HuH-7.5 (cell line): ENCODE results near the gene KIF15.
A peak's percentile ranks its signal among the peaks of the same experiment; 100 is the strongest.
"Not testable (repeated sequence)": the region's sequence is repeated elsewhere in the genome, so short reads cannot be mapped to it uniquely, and the experiment has no call there.

Experiments used
- DNase-seq: peaks from one replicate; pipeline ENCODE4 v3.0.0; 2011; ENCODE audit warnings: low spot score

The KIF15 gene

DNA sequence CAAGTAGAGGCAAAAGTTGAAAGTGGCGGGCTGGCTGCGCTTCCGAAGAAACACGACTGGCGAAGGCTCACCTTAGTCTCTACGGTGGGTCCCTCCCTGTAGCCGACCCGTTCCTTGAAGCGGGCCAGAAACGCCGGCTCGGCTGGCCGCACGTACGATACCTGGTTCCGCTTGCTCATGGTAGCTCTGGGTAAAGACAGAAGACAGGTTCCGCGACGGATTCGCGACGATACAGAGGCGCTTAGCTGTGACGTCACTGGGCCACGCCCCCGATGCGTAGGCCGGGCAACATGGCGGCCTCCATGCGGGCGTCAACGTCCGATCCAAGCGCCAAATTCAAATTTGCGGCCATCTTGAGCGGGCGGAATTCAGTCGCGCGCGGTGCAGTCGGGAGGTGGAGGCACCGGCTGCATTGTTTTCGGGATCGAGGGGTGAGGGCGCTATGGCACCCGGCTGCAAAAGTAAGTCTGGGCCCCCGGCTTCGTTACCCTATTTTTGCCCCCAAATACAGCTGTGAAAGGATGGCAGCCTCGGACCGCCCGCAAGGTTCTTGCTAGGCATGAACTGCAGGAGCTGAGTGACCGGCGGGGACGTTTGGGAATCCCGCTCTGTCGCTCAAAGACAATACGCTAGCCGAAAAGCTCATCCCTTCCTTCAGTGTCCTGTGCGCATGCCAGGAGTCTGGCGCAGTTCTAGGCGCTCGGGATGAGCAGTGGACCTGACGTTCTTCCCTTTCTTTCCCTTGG lies at the start of gene KIF15, which contains the start of gene KIAA1143:
TSS of gene KIF15 (plus strand) at position 371 of the 746 bp plus-strand sequence. CDS start at position 443, 72 bp downstream.
TSS of gene KIAA1143 (minus strand) at position 196 of the 746 bp plus-strand sequence. CDS start at position 179, 17 bp downstream.
- DNase-seq = peak; percentile 60

DNA sequence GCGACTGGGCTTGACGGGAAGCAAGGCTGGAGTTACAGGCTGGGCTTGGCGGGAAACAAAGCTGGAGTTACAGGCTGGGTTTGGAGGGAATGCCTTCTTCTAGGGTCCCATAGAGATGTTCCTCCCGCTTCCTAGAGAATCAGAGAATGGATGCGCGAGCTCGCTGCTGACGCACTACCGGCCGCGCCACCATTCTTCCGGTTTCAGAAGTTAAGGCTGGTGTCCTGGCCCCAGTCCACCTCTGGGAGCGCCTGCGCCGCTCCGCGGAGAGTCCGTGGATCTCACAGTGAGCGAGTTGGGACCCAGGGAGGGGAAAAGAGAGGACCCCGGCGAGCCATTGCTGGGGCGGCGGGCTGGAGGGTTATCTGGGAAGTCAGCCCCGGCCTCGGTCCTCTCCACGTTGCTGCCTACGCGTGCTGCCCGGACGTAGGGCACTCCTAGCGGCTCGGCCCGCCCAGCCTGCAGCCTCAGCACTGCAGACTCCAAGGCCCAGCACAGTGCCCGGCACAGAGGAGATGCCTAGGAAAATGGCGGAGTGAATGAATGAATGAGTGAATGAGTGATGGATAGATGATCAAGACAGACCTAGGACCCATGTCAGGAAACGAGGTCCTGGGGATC lies 49.0 kb upstream of the KIF15 start, which contains the start of gene ZNF502:
TSS of gene ZNF502 (plus strand) at position 206 of the 621 bp plus-strand sequence. CDS start 7,602 bp downstream, outside the sequence.
- no peak for DNase-seq

GRCh38 chr3:44721231-44722102 lies 40.1 kb upstream of the KIF15 start:
- DNase-seq = no peak

DNA sequence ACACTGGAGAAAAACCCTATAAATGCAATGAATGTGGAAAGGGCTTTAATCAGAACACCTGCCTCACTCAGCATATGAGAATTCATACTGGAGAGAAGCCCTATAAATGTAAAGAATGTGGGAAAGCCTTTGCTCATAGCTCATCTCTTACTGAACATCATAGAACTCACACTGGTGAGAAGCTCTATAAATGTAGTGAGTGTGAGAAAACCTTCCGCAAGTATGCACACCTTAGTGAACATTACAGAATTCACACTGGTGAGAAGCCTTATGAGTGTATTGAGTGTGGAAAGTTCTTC lies 39.5 kb upstream of the KIF15 start:
- DNase-seq = no peak

- DNase-seq = peak; percentile 81
These were observed 32.1 kb upstream of the KIF15 start, which contains the start of gene ZNF501 for GRCh38 chr3:44729384-44729910. Gene ZNF501, plus strand, starts transcription at chr3:44729635. Its CDS starts 4,787 bp downstream, at chr3:44734422.

GRCh38 chr3:44734646-44735168 lies 26.9 kb upstream of the KIF15 start:
- DNase-seq = no peak

- DNase-seq = no peak
These were observed 532 bp upstream of the KIF15 start for GRCh38 chr3:44761101-44761423.

GRCh38 chr3:44762170-44762677 lies 630 bp downstream of the KIF15 start:
- DNase-seq = no peak

DNA sequence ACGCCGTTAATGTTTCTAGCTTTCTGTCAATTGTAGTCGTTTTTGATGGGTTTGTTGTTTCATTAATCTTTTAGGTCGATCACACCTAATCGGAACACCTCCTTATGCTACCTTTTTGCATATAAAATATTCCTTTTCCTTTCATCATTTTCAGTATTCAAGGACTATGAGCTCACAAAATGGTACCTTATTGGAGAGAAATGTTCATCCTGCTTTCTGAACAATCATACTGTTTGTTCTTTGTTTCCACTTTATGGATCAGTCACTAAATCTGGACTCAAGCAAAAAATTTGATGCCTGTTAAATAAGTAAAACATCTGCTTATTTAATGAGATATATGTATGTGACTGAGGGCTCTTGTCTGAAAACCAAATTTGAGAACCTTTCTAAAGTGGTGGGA lies 1.1 kb downstream of the KIF15 start:
- DNase-seq = no peak

GRCh38 chr3:44764248-44764647 lies 2.7 kb downstream of the KIF15 start:
- DNase-seq = no peak

GRCh38 chr3:44771424-44772098 lies 10.0 kb downstream of the KIF15 start:
- DNase-seq = no peak

DNA sequence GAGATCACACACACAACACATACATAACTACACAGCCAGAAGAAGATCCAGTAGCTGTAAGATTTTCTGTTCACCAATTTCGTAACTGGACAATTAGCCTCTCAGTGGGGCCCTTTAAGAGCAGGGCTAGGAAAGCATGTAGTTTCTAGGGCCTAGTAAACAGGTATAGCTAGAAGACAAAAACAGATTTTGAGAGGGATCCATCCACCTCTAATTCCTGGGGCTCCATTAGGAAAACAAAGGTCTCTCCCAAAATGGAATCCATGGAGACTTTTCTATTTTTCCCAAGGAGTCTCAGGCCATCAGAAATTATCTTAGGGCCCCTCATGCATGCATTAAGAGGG lies 10.5 kb downstream of the KIF15 start:
- no peak for DNase-seq

DNA sequence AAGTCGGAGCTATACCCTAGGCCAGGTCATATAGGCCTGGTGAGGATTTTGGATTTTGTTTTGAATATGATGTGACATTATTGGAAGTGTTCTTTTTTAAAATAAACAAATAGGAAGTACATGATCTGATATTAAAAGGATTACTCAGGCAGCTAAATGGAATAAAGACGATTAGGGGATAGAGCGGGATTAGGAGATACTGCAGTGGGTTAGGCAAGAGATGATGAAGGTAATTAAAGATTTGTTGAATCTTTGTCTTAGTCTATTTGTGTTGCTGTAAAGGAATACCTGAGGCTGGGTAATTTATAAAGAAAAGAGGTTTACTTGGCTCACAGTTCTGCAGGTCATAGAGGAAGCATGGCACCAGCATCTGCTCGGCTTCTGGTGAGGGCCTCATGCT lies 21.3 kb downstream of the KIF15 start:
- no peak for DNase-seq

DNA sequence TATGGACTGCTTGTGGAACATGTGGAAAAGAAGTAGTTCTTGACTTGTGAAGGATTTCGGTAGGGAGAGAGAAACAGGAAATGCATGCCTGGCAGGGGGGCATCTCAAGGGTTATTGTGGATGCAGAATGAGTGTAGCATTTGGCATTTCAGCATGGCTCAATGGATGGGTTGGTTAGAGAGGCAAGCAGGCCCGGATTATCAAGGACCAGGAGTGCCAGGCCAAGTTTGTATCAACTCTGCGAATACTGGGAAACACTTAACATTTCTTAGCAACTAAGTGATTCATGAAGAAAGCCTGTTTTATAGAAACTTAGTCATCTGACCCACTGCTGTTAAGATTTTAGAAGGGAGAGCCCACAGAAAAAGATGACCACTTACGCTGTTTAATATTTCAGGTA lies 33.6 kb downstream of the KIF15 start:
- DNase-seq = no peak

GRCh38 chr3:44802011-44802410 lies 40.4 kb downstream of the KIF15 start:
- DNase-seq = no peak

- DNase-seq = no peak
These were observed 41.7 kb downstream of the KIF15 start for GRCh38 chr3:44803298-44803697.

- no peak for DNase-seq
These were observed 44.4 kb downstream of the KIF15 start for GRCh38 chr3:44805960-44806359.

DNA sequence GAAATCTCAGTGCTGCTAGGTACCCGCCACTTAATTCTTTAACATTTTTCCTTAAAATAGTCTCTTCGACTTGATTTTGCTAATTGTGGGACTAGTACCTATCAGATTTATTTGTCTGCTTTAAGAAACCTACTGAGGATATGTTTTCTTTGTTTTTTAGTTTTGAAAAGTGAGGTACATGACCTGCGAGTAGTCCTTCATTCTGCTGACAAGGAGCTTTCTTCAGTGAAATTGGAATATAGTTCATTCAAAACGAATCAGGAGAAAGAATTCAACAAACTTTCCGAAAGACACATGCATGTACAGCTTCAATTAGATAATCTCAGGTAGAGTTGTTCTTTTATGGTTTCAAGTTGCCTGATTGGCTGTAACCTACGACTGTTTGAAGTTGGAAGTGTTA lies 53.2 kb downstream of the KIF15 start:
- no peak for DNase-seq

GRCh38 chr3:44816334-44816733 lies 54.7 kb downstream of the KIF15 start:
- not testable (repeated sequence) for DNase-seq

DNA sequence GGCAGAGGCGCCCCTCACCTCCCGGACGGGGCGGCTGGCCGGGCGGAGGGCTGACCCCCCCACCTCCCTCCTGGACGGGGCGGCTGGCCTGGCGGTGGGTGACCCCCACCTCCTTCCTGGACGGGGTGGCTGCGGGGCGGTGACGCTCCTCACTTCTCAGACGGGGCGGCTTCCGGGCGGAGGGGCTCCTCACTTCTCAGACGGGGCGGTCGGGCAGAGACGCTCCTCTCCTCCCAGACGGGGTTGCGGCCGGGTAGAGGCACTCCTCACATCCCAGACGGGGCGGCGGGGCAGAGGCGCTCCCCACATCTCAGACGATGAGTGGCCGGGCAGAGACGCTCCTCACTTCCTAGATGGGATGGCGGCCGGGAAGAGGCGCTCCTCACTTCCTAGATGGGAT lies 59.6 kb downstream of the KIF15 start:
- not testable (repeated sequence) for DNase-seq

DNA sequence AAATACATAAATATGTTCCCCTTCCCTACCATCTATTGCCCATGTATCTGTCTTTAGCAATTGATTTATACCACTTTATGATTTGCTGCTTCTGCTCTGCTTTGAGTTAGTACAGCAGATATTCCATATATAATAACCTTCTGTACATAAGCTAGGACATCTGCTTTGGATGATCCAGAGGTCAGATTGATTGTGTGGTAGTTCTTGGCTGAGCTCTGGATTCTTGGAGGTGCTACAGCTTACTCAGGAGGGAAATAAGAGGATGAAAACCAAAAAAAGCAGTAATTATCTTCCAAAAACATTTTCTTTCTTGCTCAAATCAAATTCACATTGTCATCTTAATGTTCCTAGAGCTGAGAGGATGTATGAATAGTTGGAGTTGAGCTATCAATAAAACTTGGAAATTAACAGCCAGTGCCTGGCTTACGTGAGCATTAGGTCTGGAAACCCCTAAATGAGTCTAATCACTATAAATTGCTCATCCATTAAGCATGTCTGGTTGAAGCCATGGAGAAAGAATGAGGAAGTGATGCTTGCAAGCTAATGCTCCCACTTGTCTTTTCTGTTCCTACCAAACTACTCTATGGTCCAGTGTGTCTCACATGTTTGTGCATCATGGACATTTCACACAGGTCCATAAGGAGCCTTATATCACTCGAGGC lies 63.8 kb downstream of the KIF15 start:
- DNase-seq = no peak
